Stimulated activated naive B cell treated with anti-CD40 and anti-IgM and Interleukin-4, amounts not matched to agents 10 μg/mL and 1 μg/mL and 100 μg/mL, for 72 hours (primary cell): ENCODE data around the gene RAB2B.

Experiments
- ATAC-seq, 2 donors: fragments of 150-1000 bp; cut with Tn5 transposase; replicated peaks; 2 replicates each; pipeline ENCODE4 v1.10.0; 2021; ENCODE audit warnings: moderate library complexity in 1 of 2
- DNase-seq: peaks from one replicate; pipeline ENCODE4 v3.0.0; 2021
- H3K27ac Mint-ChIP-seq: one replicate; pipeline ENCODE4 v1.8.0; 2022; ENCODE audit warnings: mild to moderate bottlenecking, mixed read lengths
- H3K27me3 Mint-ChIP-seq, 2 donors: one replicate each; pipeline ENCODE4 v1.8.0; 2022; ENCODE audit warnings: mixed read lengths in 2 of 2
- H3K36me3 Mint-ChIP-seq, 2 donors: one replicate each; pipeline ENCODE4 v1.8.0; 2022; ENCODE audit warnings: mixed read lengths in 2 of 2, mild to moderate bottlenecking in 1 of 2
- H3K4me1 Mint-ChIP-seq, 2 donors: one replicate each; pipeline ENCODE4 v1.8.0; 2022; ENCODE audit warnings: mixed read lengths in 2 of 2, mild to moderate bottlenecking in 1 of 2
- H3K4me3 Mint-ChIP-seq, 2 donors: one replicate each; pipeline ENCODE4 v1.8.0; 2022; ENCODE audit warnings: mild to moderate bottlenecking in 2 of 2, mixed read lengths in 2 of 2, moderate library complexity in 1 of 2
- H3K9me3 Mint-ChIP-seq, 2 donors: one replicate each; pipeline ENCODE4 v1.8.0; 2022; ENCODE audit warnings: mixed read lengths in 2 of 2, mild to moderate bottlenecking in 1 of 2

The RAB2B gene

DNA sequence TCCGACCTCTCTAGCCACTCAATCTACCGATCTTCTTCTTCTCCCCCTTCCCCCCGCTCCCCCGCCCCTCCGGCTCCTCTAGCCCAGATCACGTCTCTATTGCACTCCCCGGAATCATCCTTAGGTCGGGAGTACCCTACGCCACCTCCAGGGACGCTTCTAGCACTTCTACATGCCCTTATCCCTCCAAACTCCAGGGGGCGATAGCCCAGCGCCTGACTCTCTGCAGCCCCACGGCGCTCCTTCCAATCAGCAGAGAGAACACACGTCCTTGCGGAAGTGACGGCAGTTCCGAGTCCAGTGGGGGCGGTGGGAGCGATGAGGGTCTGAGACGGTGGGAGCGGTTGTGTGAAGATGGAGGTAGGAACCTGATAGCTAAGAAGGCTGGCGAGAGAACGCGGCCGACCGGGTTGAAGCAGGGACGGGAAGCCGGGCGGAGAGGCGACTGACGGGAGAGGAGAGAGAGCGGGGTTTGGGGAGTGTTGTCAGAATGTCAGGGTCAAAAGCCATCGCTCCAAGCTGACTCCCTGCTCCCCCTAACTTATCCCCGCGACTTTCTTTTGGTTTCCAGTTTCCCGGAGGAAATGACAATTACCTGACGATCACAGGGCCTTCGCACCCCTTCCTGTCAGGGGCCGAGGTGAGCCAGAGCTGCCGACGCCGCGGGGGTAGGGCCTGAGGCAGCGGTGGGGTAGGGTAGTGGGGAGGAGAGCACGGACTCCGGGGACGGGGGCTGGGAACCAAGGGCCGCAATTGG, at the start of gene RAB2B, which contains the start of gene TOX4:
Gene RAB2B, minus strand, starts transcription at position 35 of the 757 bp plus-strand sequence. CDS start 87 bp downstream, outside the sequence.
Gene TOX4, plus strand, starts transcription at position 271 of the 757 bp plus-strand sequence. Its CDS starts 84 bp downstream, at position 355.
- Mint-ChIP-seq H3K9me3 (no peaks in the 10 kb centered on the region), H3K27ac (peak within 1 kb of the TSS; percentile 97), H3K27me3 (no peaks in the 10 kb centered on the region), H3K4me1 (peaks cover 17 to 30% of the 10 kb centered on the region in 2 donors), H3K4me3 (peak within 1 kb of the TSS; percentile 99), H3K36me3 (peaks cover 12 to 26% of the 10 kb centered on the region in 2 donors)
- ATAC-seq (peak; percentile 98 to 99), DNase-seq (peak; percentile 97)

DNA sequence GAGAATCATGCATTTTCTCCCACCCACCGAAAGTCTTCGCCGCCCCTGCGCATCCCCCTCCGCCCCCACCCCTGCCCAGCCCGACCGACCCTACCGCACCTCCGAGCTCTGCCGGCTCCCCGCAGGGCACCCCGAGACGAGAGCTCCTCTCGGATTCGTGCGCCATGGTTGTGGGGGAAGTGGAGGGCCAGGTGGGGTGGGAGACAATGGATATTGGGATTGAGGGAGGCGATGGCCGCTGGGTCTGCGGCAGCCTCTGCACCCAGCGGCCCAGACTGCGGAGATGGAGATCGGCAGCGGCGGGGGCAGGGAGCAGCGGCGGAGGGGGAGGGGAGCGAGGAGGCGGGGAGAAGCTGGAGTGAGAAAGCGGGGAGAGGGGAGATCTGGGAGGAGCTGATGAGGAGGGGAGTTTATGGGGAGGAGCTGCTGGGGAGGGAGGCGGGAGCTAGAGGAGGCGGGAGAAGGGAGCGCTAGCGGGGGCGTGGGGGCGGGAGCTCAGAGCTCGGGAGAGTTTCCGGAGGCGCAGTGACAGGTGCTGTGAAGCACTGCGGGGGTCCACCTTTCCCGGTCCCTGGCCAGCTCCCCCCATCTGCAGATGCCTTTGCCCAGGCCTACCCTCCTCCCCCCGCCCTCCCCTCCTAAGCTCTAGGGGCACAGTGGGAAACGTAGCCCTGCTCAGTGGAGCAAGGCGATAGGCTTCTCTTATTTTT, 49.4 kb upstream of the RAB2B start, which contains the start of gene SALL2:
Gene SALL2, minus strand, starts transcription at position 385 of the 710 bp plus-strand sequence. Its CDS starts 219 bp downstream, at position 166.
- peaks cover 10% of the 10 kb centered on the region in 2 donors for H3K4me1 Mint-ChIP-seq
- H3K36me3 Mint-ChIP-seq, result no peaks in the 10 kb centered on the region
- peak within 1 kb of the TSS; percentile 72 to 84 for H3K4me3 Mint-ChIP-seq
- peaks cover 5 to 10% of the 10 kb centered on the region in 2 donors for H3K27me3 Mint-ChIP-seq
- ATAC-seq (peak; percentile 51 to 57), DNase-seq (no peak)
- peak within 1 kb of the TSS; percentile 78 for H3K27ac Mint-ChIP-seq
- H3K9me3 Mint-ChIP-seq, result no peaks in the 10 kb centered on the region

DNA sequence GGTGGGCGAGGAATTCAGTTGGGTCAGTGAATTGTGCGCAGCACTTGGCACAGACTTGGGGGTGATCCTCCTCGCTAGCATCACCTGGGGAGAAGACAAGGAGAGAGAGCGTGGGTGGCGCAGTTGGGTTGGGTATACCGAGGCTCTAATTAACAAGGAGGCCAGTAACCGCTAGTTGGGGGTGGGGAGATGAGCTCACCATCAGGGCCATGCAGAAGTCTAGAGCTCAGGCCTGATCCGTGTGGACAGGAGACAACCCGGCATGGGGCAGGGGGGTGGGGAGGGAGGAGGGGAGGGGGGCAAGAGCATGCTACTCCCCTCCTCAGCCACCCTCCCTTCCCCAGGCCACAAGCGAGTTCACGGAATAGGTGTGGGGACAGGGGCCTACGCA, 48.8 kb upstream of the RAB2B start:
- no peaks in the 10 kb centered on the region for H3K36me3 Mint-ChIP-seq
- peaks cover 5 to 10% of the 10 kb centered on the region in 2 donors for H3K27me3 Mint-ChIP-seq
- peak in 1 of 2 donors; percentile 13 for ATAC-seq
- H3K9me3 Mint-ChIP-seq, result no peaks in the 10 kb centered on the region
- DNase-seq, result no peak
- H3K27ac Mint-ChIP-seq, result peak overlapping the region; percentile 27
- peak overlapping the region; percentile 72 to 80 for H3K4me3 Mint-ChIP-seq
- peaks cover 10% of the 10 kb centered on the region in 2 donors for H3K4me1 Mint-ChIP-seq

DNA sequence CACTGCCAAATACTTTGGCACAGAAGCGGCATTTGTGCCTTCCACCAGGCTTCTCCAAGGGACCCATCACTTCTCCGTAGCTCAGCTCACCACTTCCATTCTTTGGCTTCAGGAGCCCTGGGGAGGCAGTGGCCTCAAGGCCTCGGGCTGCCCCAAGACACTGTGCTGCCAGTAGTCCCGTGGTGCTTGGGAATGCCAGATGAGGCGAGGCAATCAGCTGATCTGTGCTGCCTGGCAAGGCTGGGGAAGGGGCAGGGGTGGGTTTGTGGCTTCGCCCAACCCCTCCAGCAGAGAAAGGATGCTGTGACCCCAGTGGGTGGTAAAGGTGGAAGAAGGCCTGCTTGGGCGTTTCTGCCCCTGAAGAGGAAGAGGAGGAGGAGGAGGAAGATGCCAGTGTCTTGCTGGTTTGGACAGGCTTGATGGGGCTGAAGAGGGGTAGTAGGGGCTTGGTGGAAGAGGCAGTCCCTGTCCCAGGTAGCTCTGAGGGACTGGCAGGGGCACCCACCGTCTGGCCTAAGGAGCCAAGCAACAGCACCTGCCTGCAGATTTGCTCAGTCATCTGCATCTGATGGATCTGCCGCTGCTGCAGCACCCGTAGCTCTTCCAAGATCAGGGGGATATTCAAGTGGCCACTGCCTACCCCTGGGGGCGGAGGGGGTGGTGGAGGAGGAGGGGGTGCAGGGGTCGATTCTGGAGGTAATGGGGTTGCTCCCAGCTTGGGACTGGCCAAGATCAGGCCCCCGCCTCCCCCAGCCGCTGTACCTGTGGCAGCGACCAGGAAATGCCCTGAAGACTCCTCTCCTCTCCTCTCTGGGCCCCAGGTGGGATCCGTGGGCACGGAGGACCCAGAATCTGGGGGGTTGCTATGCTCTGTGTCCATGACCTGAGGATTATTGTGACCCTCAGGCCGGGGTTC, 48.1 kb upstream of the RAB2B start:
- peaks cover 10% of the 10 kb centered on the region in 2 donors for H3K4me1 Mint-ChIP-seq
- DNase-seq, result no peak
- H3K4me3 Mint-ChIP-seq, result peak overlapping the region; percentile 72 to 80
- peak overlapping the region; percentile 27 for H3K27ac Mint-ChIP-seq
- ATAC-seq, result no peak
- H3K36me3 Mint-ChIP-seq, result no peaks in the 10 kb centered on the region
- H3K9me3 Mint-ChIP-seq, result no peaks in the 10 kb centered on the region
- peaks cover 5 to 9% of the 10 kb centered on the region in 2 donors for H3K27me3 Mint-ChIP-seq

GRCh38 chr14:21523203-21523602, 46.4 kb upstream of the RAB2B start:
- H3K27me3 Mint-ChIP-seq, result peaks cover 6 to 11% of the 10 kb centered on the region in 2 donors
- no peaks in the 10 kb centered on the region for H3K9me3 Mint-ChIP-seq
- no peak for ATAC-seq
- no peak for DNase-seq
- H3K27ac Mint-ChIP-seq, result no peak overlapping the region
- H3K4me1 Mint-ChIP-seq, result peaks cover 10% of the 10 kb centered on the region in 2 donors
- H3K4me3 Mint-ChIP-seq, result no peak overlapping the region
- no peaks in the 10 kb centered on the region for H3K36me3 Mint-ChIP-seq

DNA sequence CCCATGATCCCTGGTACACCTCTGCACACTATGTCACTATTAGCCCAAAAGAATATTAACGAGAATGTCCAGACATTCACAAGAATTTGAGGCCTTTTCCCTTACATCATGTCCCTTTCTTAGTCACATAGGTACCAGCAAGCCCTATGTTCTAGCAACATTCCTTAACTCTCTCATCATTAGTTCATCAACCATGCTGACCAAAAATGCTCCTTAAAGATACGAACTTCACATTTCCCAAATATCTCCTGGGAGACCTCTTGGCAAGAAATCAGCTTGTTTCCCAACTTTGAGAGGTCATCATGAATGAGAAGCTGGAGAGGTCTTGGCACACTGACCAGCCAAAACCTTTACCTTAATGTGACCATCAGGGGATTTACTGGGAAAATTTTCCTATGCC, 44.7 kb upstream of the RAB2B start:
- no peak overlapping the region for H3K27ac Mint-ChIP-seq
- no peak for DNase-seq
- no peak overlapping the region for H3K4me3 Mint-ChIP-seq
- no peaks in the 10 kb centered on the region for H3K36me3 Mint-ChIP-seq
- peaks cover under 1 to 4% of the 10 kb centered on the region in 2 donors for H3K4me1 Mint-ChIP-seq
- no peaks in the 10 kb centered on the region for H3K9me3 Mint-ChIP-seq
- ATAC-seq, result no peak
- peaks cover 6 to 11% of the 10 kb centered on the region in 2 donors for H3K27me3 Mint-ChIP-seq

- Mint-ChIP-seq H3K4me1 (peaks cover 0 to 4% of the 10 kb centered on the region in 2 donors), H3K27me3 (peaks cover 10 to 14% of the 10 kb centered on the region in 2 donors), H3K4me3 (no peak overlapping the region), H3K36me3 (no peaks in the 10 kb centered on the region), H3K27ac (no peak overlapping the region), H3K9me3 (no peaks in the 10 kb centered on the region)
- no peak for DNase-seq
- ATAC-seq, result no peak
Observed at GRCh38 chr14:21520767-21521166, 44.0 kb upstream of the RAB2B start.

DNA sequence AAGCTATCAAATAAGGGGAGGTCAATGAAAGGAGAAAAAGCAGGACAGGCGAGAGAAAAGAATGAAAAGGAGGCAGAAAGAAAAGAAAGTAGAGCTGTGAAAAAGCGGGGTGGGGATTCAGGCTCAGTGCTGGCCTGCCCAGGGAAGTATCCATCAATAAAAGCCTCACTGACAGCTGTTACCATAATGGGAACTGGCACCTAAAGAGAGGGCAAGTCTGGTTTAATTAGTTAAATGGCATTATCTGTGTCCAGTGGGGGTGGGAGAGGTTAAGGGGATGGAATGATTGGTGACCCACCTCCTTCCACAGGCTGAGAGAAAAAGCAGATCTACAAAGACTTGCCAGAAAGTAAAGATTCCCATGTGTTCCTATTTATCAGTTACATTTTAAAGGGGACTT, 42.0 kb upstream of the RAB2B start:
- Mint-ChIP-seq H3K4me3 (no peak overlapping the region), H3K27ac (no peak overlapping the region), H3K36me3 (no peaks in the 10 kb centered on the region), H3K27me3 (peaks cover 12 to 16% of the 10 kb centered on the region in 2 donors), H3K4me1 (no peaks in the 10 kb centered on the region), H3K9me3 (no peaks in the 10 kb centered on the region)
- DNase-seq (no peak), ATAC-seq (no peak)

- H3K36me3 Mint-ChIP-seq, result peaks cover 4 to 6% of the 10 kb centered on the region in 2 donors
- H3K4me3 Mint-ChIP-seq, result no peak overlapping the region
- H3K27me3 Mint-ChIP-seq, result peaks cover 10 to 12% of the 10 kb centered on the region in 2 donors
- peaks cover 0 to 2% of the 10 kb centered on the region in 2 donors for H3K9me3 Mint-ChIP-seq
- no peak overlapping the region for H3K27ac Mint-ChIP-seq
- peaks cover 11 to 12% of the 10 kb centered on the region in 2 donors for H3K4me1 Mint-ChIP-seq
- ATAC-seq (no peak), DNase-seq (no peak)
Observed at GRCh38 chr14:21514341-21514740, 37.6 kb upstream of the RAB2B start.

DNA sequence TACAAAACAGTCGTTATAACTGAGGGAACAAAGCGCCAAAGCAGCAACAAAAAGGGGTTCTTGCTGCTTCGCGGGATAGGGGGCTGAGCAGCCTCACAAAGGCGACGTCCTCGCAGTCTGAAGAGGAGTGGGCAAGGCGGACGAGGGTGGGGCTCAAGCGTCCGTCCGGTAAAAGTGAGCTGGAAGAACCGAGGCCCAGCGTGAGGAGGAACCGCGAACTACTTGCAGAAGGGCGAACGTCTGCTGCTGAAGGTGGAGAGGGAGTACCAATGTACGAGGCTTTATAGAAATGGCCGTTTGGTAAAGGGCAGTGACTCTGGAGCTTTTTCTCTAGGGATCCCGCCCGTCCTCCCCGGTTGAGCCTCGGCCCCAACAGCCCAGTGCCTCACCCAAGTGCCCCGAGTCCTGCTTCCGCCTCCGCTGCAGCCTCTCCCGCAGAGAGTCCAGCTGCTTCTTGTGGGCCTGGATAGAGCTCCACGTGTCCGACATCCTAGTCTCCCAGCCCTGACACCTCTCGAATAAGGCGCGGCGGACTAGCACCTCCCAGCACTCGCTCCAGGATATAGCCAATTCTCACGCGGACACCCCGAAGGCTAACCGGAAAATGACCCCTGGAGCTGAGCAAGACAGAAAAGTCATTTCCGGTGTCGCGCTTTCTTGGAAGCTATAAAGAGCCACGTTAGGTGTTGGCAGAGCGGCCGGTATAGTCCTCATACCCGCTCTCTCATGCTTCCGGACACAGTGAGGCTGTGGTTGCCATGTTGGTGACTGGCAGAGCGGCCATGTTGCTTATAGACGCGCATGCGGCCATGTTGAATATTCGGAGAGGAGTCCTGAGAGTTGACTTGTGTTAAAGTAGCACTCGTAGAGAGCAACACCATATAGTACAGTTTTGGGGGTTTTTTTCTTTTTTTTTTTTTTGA, 34.2 kb upstream of the RAB2B start, which contains the start of gene METTL3:
Gene METTL3, minus strand, starts transcription at position 606 of the 923 bp plus-strand sequence. Its CDS starts 117 bp downstream, at position 489.
- Mint-ChIP-seq H3K9me3 (peaks cover 0 to 2% of the 10 kb centered on the region in 2 donors), H3K36me3 (peaks cover 16 to 24% of the 10 kb centered on the region in 2 donors), H3K4me3 (peak within 1 kb of the TSS; percentile 97 to 99), H3K27ac (peak within 1 kb of the TSS; percentile 99), H3K27me3 (peaks cover 3% of the 10 kb centered on the region in 2 donors), H3K4me1 (peaks cover 13 to 34% of the 10 kb centered on the region in 2 donors)
- peak; percentile 94 for DNase-seq
- peak; percentile 99 for ATAC-seq

GRCh38 chr14:21509432-21510143, 32.8 kb upstream of the RAB2B start:
- ATAC-seq, result no peak
- H3K9me3 Mint-ChIP-seq, result peaks cover 0 to 2% of the 10 kb centered on the region in 2 donors
- no peaks in the 10 kb centered on the region for H3K27me3 Mint-ChIP-seq
- peaks cover 16 to 46% of the 10 kb centered on the region in 2 donors for H3K4me1 Mint-ChIP-seq
- peak overlapping the region; percentile 97 to 99 for H3K4me3 Mint-ChIP-seq
- peak overlapping the region; percentile 11 for H3K27ac Mint-ChIP-seq
- peaks cover 22 to 27% of the 10 kb centered on the region in 2 donors for H3K36me3 Mint-ChIP-seq
- DNase-seq, result no peak

DNA sequence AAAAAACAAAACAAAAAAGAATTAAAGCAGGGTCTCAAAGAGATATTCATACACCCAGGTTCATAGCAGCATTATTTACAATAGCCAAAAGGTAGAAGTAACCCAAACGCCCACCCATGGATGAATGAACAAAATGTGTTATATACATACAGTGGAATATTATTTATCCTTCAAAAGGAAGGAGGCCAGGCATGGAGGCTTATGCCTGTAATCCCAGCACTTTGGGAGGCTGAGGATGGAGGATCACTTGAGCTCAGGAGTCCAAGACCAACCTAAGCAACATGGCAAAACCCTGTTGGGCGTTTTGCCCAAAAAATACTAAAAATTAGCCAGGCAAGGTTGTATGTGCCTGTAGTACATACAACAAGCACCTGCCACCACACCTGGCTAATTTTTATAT, 29.8 kb upstream of the RAB2B start:
- DNase-seq (no peak), ATAC-seq (no peak)
- peaks cover 0 to 2% of the 10 kb centered on the region in 2 donors for H3K9me3 Mint-ChIP-seq
- H3K36me3 Mint-ChIP-seq, result peaks cover 24 to 42% of the 10 kb centered on the region in 2 donors
- H3K4me1 Mint-ChIP-seq, result peaks cover 18 to 56% of the 10 kb centered on the region in 2 donors
- H3K4me3 Mint-ChIP-seq, result no peak overlapping the region
- no peak overlapping the region for H3K27ac Mint-ChIP-seq
- H3K27me3 Mint-ChIP-seq, result no peaks in the 10 kb centered on the region
